Measurements from ENCODE around the gene FGF18. TPM values are rescaled to one million over a fixed set of nuclear protein-coding genes. Genes with fewer than 3 reads are reported as not detected.

FGF18 gene
- total RNA-seq, 4 donors from 2014 or later, result 0.14 to 0.32 TPM; not detected in 2

- Histone ChIP-seq H3K4me1 (no peaks in the 10 kb centered on the region), H3K27ac (no peak overlapping the region), H3K27me3 (no peaks in the 10 kb centered on the region), H3K9me3 (no peaks in the 10 kb centered on the region), H3K4me3 (no peak overlapping the region), H3K36me3 (no peaks in the 10 kb centered on the region)
- 59 to 67% methylated on average over 5 to 13 of the region's 13 CpGs for WGBS, 2 donors (ENCODE audit: low coverage in 1 of 2)
- DNase-seq, result no peak
- TF ChIP-seq POLR2A (IDR thresholded peaks at IDR 0.05) (no peak), CTCF (IDR thresholded peaks at IDR 0.05) (no peak)
- intact Hi-C loops (cut with DNase I; ENCODE audit: low total_unique reads) (no loop called here), in situ Hi-C loops (cut with MboI; ENCODE audit: low pct_ligation_motif_present in 1 of 4, low pct_unique_long_range_greater_than_20kb in 1 of 4, low sequenced_read_pairs in 3 of 4) (loop anchor here in 1 of 4 donors (25.0 kb wide), 1 partner anchor 445 kb away; no protein-coding TSS in a partner anchor)
Measured at GRCh38 chr5:171442287-171443042, 23.0 kb downstream of the FGF18 start.

GRCh38 chr5:171444582-171444981 lies 25.1 kb downstream of the FGF18 start:
- no peak for TF ChIP-seq CTCF (IDR thresholded peaks at IDR 0.05)
- TF ChIP-seq EP300 (IDR thresholded peaks at IDR 0.05; ENCODE audit: low read depth), result no peak
- TF ChIP-seq POLR2AphosphoS5 (IDR thresholded peaks at IDR 0.05), result no peak
- no peak for TF ChIP-seq POLR2A (IDR thresholded peaks at IDR 0.05)
- H3K4me1 ChIP-seq, result no peaks in the 10 kb centered on the region
- H3K4me3 ChIP-seq, result no peak overlapping the region
- intact Hi-C loops (cut with DNase I; ENCODE audit: low total_unique reads) (no loop called here), in situ Hi-C loops (cut with MboI; ENCODE audit: low pct_ligation_motif_present in 1 of 4, low pct_unique_long_range_greater_than_20kb in 1 of 4, low sequenced_read_pairs in 3 of 4) (loop anchor here in 1 of 4 donors (25.0 kb wide), 1 partner anchor 443 kb away; no protein-coding TSS in a partner anchor)
- 86 to 92% methylated on average over 6 to 12 of the region's 12 CpGs for WGBS, 2 donors (ENCODE audit: low coverage in 1 of 2)
- no peaks in the 10 kb centered on the region for H3K27me3 ChIP-seq
- no peaks in the 10 kb centered on the region for H3K9me3 ChIP-seq
- no peak overlapping the region for H3K27ac ChIP-seq
- DNase-seq, result no peak
- no peaks in the 10 kb centered on the region for H3K36me3 ChIP-seq

- Histone ChIP-seq H3K4me3 (no peak overlapping the region), H3K27me3 (peaks cover 7% of the 10 kb centered on the region), H3K36me3 (no peaks in the 10 kb centered on the region), H3K9me3 (no peaks in the 10 kb centered on the region), H3K27ac (no peak overlapping the region), H3K4me1 (peaks cover 0 to 3% (median 2%) of the 10 kb centered on the region in 4 donors)
- in situ Hi-C loops (cut with MboI; ENCODE audit: low pct_ligation_motif_present in 1 of 4, low pct_unique_long_range_greater_than_20kb in 1 of 4, low sequenced_read_pairs in 3 of 4), result loop anchor here in 1 of 4 donors (25.0 kb wide), 1 partner anchor 441 kb away; no protein-coding TSS in a partner anchor
- no peak for DNase-seq
- intact Hi-C loops (cut with DNase I; ENCODE audit: low total_unique reads), result no loop called here
- TF ChIP-seq EP300 (IDR thresholded peaks at IDR 0.05; ENCODE audit: low read depth), result no peak
- 79 to 80% methylated on average over 2 to 14 of the region's 14 CpGs for WGBS, 2 donors (ENCODE audit: low coverage in 1 of 2)
Measured at GRCh38 chr5:171445644-171446516, 26.4 kb downstream of the FGF18 start.

GRCh38 chr5:171447226-171447625 lies 27.8 kb downstream of the FGF18 start:
- no peak overlapping the region for H3K27ac ChIP-seq
- intact Hi-C loops (cut with DNase I; ENCODE audit: low total_unique reads) (no loop called here), in situ Hi-C loops (cut with MboI; ENCODE audit: low pct_ligation_motif_present in 1 of 4, low pct_unique_long_range_greater_than_20kb in 1 of 4, low sequenced_read_pairs in 3 of 4) (loop anchor here in 1 of 4 donors (25.0 kb wide), 1 partner anchor 440 kb away; no protein-coding TSS in a partner anchor)
- H3K27me3 ChIP-seq, result peaks cover 16% of the 10 kb centered on the region
- 71 to 91% methylated on average over 3 to 5 of the region's 5 CpGs for WGBS, 2 donors (ENCODE audit: low coverage in 1 of 2)
- H3K4me1 ChIP-seq, result peaks cover 0 to 10% (median 6%) of the 10 kb centered on the region in 4 donors
- no peak overlapping the region for H3K4me3 ChIP-seq
- TF ChIP-seq CTCF (IDR thresholded peaks at IDR 0.05) (no peak), EP300 (IDR thresholded peaks at IDR 0.05; ENCODE audit: low read depth) (no peak), POLR2AphosphoS5 (IDR thresholded peaks at IDR 0.05) (no peak), POLR2A (IDR thresholded peaks at IDR 0.05) (no peak)
- no peak for DNase-seq
- no peaks in the 10 kb centered on the region for H3K36me3 ChIP-seq
- H3K9me3 ChIP-seq, result no peaks in the 10 kb centered on the region
